Activated CD4-positive, alpha-beta memory T cell treated with anti-CD3 and anti-CD28 coated beads for 36 hours (primary cell): ENCODE data around the gene WDR35. TPM values are rescaled to one million over a fixed set of nuclear protein-coding genes. Genes with fewer than 3 reads are reported as not detected.
A peak's percentile ranks its signal among the peaks of the same experiment; 100 is the strongest.
"Not testable (repeated sequence)": the region's sequence is repeated elsewhere in the genome, so short reads cannot be mapped to it uniquely, and the experiment has no call there.

Source experiments
- CTCF ChIA-PET: fragments of 350-600 bp; sonication (Branson Sonifier 250); formaldehyde crosslinking; loops from one replicate; lab custom pipeline; 2021; ENCODE audit warnings: antibody characterized with exemption, inconsistent platforms; lab: Charles Lee
- POLR2A ChIA-PET: fragments of 350-600 bp; sonication (Branson Sonifier 250); formaldehyde crosslinking; loops from one replicate; lab custom pipeline; 2021; ENCODE audit warnings: antibody characterized with exemption; lab: Charles Lee
- DNase-seq: peaks from one replicate; pipeline ENCODE4 v3.0.0-alpha.2; 2020
- H3K27ac Mint-ChIP-seq: one replicate; pipeline ENCODE4 v1.8.0; 2021; ENCODE audit warnings: mixed read lengths
- H3K27me3 Mint-ChIP-seq: one replicate; pipeline ENCODE4 v1.8.0; 2021; ENCODE audit warnings: mixed read lengths
- H3K36me3 Mint-ChIP-seq: one replicate; pipeline ENCODE4 v1.8.0; 2021; ENCODE audit warnings: mixed read lengths
- H3K4me1 Mint-ChIP-seq: one replicate; pipeline ENCODE4 v1.8.0; 2021; ENCODE audit warnings: low read depth, mixed read lengths
- H3K4me3 Mint-ChIP-seq: one replicate; pipeline ENCODE4 v1.8.0; 2021; ENCODE audit warnings: mild to moderate bottlenecking, mixed read lengths
- H3K9me3 Mint-ChIP-seq: one replicate; pipeline ENCODE4 v1.8.0; 2021; ENCODE audit warnings: mixed read lengths
- intact Hi-C: fragments of 100-400 bp; cut with micrococcal nuclease; formaldehyde crosslinking; loops from one replicate; pipeline ENCODE4 v1.15.1; 2023
- total RNA-seq, 2 experiments: library from RNA; stranded (reverse); gene quantifications; one replicate each; pipeline ENCODE4 v1.2.3, GENCODE V29; 2021

WDR35 gene
- total RNA-seq, 2 experiments from 2014 or later: 6.0 to 7.1 TPM

DNA sequence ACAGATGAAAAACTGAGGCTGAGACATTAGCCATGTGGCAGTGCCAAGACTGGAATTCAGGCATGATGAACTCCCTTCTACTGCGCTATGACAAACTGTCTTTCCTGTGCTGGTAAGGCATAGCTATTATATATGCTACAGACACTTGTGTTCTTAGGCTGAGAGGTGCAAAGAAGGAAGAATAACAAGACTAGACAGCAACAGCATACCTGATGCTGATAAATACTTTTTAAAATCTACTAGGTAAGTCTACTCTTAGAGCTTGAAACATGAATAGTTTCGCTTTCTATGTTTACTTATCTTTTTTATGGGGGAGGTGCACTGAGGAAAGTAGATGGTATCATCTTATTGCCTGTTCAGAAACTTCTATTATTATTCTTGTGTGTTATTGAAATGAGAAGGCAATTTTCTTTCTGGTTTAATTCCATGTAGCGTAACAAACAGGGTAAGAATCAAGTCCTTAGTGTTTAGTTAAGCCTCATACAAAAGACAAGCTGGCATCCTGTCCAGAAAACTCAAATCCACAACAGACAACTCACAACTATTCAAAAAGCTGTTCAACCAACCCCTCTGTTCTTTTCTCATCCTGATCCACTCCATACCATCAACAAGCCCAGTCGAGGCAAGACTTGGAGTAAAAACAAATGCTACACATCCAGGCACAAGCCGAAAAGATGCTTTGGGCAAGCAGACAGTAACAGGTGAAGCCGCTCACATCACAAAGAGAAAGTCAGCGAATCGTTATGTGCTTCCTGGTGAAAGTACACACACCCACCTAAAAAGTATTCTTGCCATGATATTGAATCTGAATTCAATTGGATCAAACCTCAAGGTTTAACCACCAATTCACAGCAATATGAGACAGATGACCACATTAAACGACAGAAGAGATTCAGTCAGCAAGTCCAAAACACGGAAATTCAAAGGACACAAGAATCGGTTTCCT, 89.6 kb downstream of the WDR35 start:
- ChIA-PET CTCF (interaction anchor here (1.0 kb wide), 1 partner anchor 36 kb away, joined by 3 read pairs; no protein-coding TSS in a partner anchor), POLR2A (interaction anchor here (0.8 to 2.3 kb wide), 3 partner anchors 31 to 1340 kb away, joined by 4 to 9 read pairs (median 4); partner anchors contain the start of genes LAPTM4A and RDH14)
- Mint-ChIP-seq H3K36me3 (peaks cover 9% of the 10 kb centered on the region), H3K4me1 (peaks cover 46% of the 10 kb centered on the region), H3K27ac (peak overlapping the region; percentile 93), H3K4me3 (peak overlapping the region; percentile 83), H3K9me3 (peaks cover 8% of the 10 kb centered on the region), H3K27me3 (peaks cover 2% of the 10 kb centered on the region)
- intact Hi-C loops: loop anchor here (1.0 to 2.0 kb wide), 7 partner anchors 31 to 1340 kb away; partner anchors contain the start of genes LDAH, PUM2 and RDH14
- DNase-seq: peak; percentile 40

DNA sequence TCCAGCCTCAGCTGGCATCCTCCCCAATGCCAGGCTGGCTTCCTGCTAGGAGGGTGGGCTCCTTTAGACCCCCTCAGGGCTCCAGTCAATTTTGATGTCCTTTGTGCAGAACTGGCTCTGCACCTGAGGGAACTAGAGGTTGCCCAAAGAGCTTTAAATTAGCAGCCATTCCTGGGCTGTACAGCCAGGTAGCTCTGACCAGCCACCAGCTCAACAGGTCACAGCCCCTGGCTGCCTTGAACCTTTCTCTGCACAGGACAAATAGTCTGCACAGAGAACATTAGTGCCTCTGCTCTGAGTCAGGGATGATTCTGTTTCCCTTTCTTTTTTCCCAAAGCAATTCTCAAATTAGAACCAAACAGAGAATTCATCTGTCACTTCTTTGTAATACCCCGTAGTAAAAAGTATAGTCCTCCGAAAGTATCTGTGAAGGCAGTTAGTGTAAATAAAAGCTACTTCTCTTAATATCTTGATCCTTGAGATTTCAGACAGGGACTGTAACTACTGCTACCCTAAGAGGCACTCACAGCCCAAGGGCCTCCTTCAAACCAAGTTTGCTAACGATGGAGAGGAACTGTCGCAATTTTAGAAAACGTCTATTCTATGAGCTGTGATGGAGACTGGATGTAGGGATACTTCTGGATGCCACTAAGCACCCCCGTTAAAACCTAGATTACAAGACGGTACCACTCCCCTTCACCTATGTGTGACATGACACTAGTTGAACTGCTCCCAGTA, 91.1 kb downstream of the WDR35 start:
- Mint-ChIP-seq H3K9me3 (no peaks in the 10 kb centered on the region), H3K36me3 (peaks cover 9% of the 10 kb centered on the region), H3K27ac (peak overlapping the region; percentile 2), H3K4me3 (no peak overlapping the region), H3K27me3 (no peaks in the 10 kb centered on the region), H3K4me1 (peaks cover 54% of the 10 kb centered on the region)
- ChIA-PET CTCF (no interaction called here), POLR2A (no interaction called here)
- no peak for DNase-seq
- intact Hi-C loops: no loop called here

DNA sequence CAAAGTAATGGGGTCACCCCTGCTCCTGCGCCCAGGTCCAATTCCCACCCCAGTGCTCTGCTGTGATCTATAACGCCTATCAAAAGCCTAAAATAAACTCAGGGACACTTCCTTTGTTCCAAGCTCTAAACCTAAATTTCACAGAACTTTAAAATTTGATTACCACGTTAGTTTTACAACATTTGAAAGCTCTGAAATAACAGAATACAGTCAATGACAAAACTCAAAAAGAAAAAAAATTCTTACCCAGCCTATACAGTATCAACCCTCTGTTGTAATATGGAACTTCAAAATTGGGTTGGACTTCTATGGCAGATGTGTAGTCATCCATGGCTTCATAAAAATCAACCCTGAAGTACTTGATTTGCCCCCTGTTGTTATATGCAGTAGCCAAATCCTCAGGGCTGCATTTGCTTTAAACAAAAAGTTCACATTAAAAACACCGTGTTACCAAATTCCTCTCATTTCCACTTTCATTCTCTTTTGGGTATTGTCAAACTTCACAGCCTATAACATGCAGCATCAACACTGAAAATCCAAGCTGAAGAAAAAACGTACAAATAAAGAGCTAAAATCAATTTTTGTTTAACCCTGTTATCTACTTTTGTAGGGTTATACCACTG, 92.2 kb downstream of the WDR35 start:
- peaks cover 56% of the 10 kb centered on the region for H3K4me1 Mint-ChIP-seq
- H3K27me3 Mint-ChIP-seq: no peaks in the 10 kb centered on the region
- ChIA-PET CTCF (no interaction called here), POLR2A (no interaction called here)
- intact Hi-C loops: no loop called here
- H3K4me3 Mint-ChIP-seq: no peak overlapping the region
- no peaks in the 10 kb centered on the region for H3K9me3 Mint-ChIP-seq
- H3K36me3 Mint-ChIP-seq: peaks cover 7% of the 10 kb centered on the region
- DNase-seq: no peak
- H3K27ac Mint-ChIP-seq: no peak overlapping the region

DNA sequence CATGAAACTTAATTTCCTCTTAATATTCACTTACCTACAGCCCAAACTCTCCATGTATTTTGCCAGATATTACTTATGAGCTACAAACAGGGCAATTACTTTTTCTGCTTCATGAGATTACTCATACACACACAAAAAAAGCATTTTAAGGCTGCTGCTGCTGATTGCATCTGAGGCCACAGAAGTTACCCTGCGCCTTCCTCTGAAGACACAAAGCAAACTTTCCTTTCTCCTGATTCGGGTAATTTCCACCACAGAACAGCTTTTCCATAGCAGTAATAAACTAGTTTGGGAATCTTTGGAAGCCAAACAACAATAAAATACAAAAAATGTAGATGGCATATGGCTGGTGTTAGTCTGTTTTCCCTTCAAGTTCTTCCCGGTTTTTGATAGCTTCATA, 94.4 kb downstream of the WDR35 start:
- POLR2A ChIA-PET: interaction anchor here (0.7 kb wide), 1 partner anchor 77 kb away, joined by 3 read pairs; no protein-coding TSS in a partner anchor
- no peaks in the 10 kb centered on the region for H3K9me3 Mint-ChIP-seq
- peaks cover 7% of the 10 kb centered on the region for H3K36me3 Mint-ChIP-seq
- intact Hi-C loops: no loop called here
- H3K27me3 Mint-ChIP-seq: no peaks in the 10 kb centered on the region
- no peak overlapping the region for H3K27ac Mint-ChIP-seq
- no peak for DNase-seq
- peaks cover 61% of the 10 kb centered on the region for H3K4me1 Mint-ChIP-seq
- H3K4me3 Mint-ChIP-seq: no peak overlapping the region
- CTCF ChIA-PET: interaction anchor here (2.4 kb wide), 1 partner anchor 32 kb away, joined by 7 read pairs; no protein-coding TSS in a partner anchor

DNA sequence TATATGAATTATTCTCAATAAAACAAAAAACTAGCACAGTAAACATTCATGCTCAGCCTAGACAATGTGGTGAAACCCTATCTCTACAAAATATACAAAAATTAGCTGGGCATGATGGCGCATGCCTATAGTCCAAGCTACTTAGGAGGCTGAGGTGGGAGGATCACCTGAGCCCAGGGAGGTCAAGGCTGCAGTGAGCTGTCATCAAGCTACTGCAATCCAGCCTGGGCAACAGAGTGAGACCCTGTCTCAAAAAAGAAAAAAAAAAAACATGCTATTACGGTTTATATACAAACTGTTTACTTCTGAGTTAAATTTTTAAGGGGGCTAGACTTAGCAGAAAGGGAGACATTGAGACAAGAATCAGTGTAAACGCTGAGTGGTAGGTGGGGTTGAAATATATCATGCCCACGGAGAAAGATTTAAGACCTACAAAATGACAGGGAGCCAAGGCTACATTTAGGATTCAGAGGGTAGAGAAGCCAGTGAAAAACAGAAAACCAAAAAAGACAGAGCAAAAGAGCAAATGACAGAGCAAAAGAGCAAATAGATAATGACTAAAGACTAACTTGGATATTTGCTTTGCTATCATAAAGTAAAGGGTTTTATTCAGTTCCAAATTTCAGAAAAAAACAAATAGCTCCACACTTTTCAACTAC, 95.6 kb downstream of the WDR35 start:
- POLR2A ChIA-PET: no interaction called here
- Mint-ChIP-seq H3K27me3 (no peaks in the 10 kb centered on the region), H3K4me3 (no peak overlapping the region), H3K36me3 (peaks cover 7% of the 10 kb centered on the region), H3K9me3 (no peaks in the 10 kb centered on the region), H3K27ac (no peak overlapping the region), H3K4me1 (peaks cover 56% of the 10 kb centered on the region)
- CTCF ChIA-PET: interaction anchor here (2.4 kb wide), 1 partner anchor 31 kb away, joined by 7 read pairs; no protein-coding TSS in a partner anchor
- intact Hi-C loops: loop anchor here (1.0 kb wide), 1 partner anchor 9 kb away; no protein-coding TSS in a partner anchor
- DNase-seq: no peak

DNA sequence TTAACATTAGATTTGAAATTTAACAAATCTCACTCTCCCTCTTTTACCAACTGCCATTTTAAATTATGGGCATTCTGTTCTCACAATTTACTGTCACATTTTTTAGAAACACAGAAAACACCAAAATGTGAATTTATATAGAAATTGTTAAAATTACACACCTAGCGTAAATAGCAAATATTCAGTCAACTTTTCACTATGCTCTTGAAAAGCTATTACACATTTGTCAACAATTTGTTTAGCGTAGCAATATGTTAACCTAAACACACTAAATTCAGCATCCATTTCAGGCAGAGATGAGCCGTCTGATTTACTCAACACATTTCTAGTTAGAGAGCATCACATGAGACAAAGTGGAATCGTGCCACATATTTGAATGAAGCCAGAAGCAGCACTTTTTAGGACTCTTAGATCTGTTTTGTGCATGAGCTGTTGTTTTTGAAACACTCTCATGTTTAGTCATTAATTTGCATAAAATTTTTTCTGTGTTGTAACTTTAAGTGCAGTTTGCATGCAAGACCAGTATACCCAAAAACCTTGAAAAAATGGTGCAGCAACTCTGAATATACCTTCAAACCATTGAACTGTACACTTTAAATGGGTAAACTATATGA, 96.3 kb downstream of the WDR35 start:
- no peak overlapping the region for H3K27ac Mint-ChIP-seq
- H3K27me3 Mint-ChIP-seq: no peaks in the 10 kb centered on the region
- CTCF ChIA-PET: interaction anchor here (2.4 kb wide), 1 partner anchor 30 kb away, joined by 7 read pairs; no protein-coding TSS in a partner anchor
- POLR2A ChIA-PET: no interaction called here
- H3K36me3 Mint-ChIP-seq: peaks cover 5% of the 10 kb centered on the region
- intact Hi-C loops: loop anchor here (1.0 kb wide), 1 partner anchor 10 kb away; no protein-coding TSS in a partner anchor
- H3K9me3 Mint-ChIP-seq: no peaks in the 10 kb centered on the region
- DNase-seq: no peak
- peaks cover 53% of the 10 kb centered on the region for H3K4me1 Mint-ChIP-seq
- no peak overlapping the region for H3K4me3 Mint-ChIP-seq

DNA sequence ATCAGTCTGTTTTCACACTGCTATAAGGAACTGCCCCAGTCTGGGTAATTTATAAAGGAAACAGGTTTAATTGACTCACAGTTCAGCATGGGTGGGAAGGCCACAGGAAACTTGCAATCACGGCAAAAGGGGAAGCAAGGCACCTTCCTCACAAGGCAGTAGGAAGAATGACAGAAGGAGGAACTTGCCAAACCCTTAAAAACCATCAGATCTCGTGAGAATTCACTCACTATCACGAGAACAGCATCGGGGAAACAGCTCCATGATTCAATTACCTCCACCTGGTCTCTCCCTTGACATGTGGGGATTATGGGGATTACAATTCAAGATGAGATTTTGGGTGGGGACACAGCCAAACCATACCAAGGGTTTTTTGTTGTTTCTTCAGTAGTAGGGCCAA, 97.9 kb downstream of the WDR35 start:
- H3K36me3 Mint-ChIP-seq, H3K27ac Mint-ChIP-seq, H3K27me3 Mint-ChIP-seq, intact Hi-C loops, DNase-seq, CTCF ChIA-PET, H3K9me3 Mint-ChIP-seq, POLR2A ChIA-PET, H3K4me3 Mint-ChIP-seq: not testable (repeated sequence)
- peaks cover 41% of the 10 kb centered on the region for H3K4me1 Mint-ChIP-seq

DNA sequence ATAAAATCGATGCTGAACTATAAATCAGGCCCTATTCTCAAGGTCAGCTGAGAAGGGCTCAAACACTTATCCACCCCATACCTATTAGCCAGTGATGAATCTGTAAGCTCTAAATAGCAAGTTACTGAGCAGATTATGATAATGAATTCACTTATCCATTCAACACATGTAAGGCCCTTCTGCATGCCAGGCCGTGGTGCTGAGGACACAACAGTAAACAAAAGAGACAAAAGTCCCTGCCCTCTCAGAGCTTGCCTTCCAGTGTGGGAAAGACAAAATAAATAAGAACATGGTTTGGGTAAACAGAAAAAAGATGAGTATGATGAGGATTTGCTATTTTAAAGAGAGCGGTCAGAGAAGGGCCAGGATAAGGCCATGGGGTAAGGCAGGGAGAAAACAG, 99.8 kb downstream of the WDR35 start:
- POLR2A ChIA-PET: no interaction called here
- Mint-ChIP-seq H3K4me3 (no peak overlapping the region), H3K27me3 (no peaks in the 10 kb centered on the region), H3K9me3 (no peaks in the 10 kb centered on the region), H3K27ac (no peak overlapping the region), H3K4me1 (peaks cover 30% of the 10 kb centered on the region), H3K36me3 (no peaks in the 10 kb centered on the region)
- DNase-seq: no peak
- CTCF ChIA-PET: no interaction called here
- intact Hi-C loops: no loop called here

DNA sequence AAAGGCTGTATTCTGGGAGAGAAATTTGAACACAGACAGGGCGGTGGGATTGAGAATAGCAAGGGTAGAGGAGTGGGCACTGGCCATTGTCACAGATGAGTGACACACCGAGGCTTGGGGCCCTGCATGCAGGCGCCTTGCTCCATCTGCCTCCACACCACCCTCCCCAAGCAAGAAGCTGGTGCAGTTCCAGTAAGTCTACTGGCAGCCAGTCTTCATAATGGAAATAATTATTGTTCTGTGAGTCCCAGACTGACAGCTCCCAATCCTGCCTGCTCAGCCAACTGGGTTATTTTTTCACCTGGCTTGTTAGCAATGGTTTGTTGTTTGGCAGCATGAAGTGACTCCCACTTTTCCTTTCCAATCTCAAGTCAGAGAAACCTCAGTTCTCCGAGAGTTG, 101.1 kb downstream of the WDR35 start:
- Mint-ChIP-seq H3K27ac (no peak overlapping the region), H3K36me3 (no peaks in the 10 kb centered on the region), H3K4me1 (peaks cover 19% of the 10 kb centered on the region), H3K27me3 (no peaks in the 10 kb centered on the region), H3K4me3 (no peak overlapping the region), H3K9me3 (no peaks in the 10 kb centered on the region)
- intact Hi-C loops: no loop called here
- ChIA-PET CTCF (no interaction called here), POLR2A (no interaction called here)
- DNase-seq: no peak

DNA sequence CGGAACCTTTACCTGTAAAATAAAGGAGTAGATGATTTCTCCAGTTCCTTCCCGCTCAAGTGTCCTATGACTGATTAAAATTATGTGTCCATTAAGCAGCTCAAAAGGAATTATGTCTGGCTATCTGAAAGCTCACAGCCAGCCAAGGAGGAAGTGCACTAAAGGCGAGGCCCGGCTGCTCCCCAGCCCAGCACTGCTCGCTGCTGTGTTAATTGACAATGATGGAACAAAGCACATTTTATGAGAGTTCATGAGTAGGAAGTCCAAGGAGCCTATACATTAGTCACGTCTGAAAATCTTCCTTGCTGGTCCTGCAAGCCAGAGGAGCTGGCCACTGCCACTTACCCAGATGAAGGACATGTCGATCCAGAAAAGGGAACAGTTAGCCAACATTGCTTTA, 102.4 kb downstream of the WDR35 start:
- peaks cover 12% of the 10 kb centered on the region for H3K4me1 Mint-ChIP-seq
- intact Hi-C loops: no loop called here
- H3K36me3 Mint-ChIP-seq: no peaks in the 10 kb centered on the region
- no peak for DNase-seq
- POLR2A ChIA-PET: no interaction called here
- H3K9me3 Mint-ChIP-seq: no peaks in the 10 kb centered on the region
- H3K27me3 Mint-ChIP-seq: no peaks in the 10 kb centered on the region
- H3K27ac Mint-ChIP-seq: no peak overlapping the region
- CTCF ChIA-PET: interaction anchor here (0.6 to 0.7 kb wide), 2 partner anchors 309 to 1372 kb away, joined by 3 to 4 read pairs; no protein-coding TSS in a partner anchor
- no peak overlapping the region for H3K4me3 Mint-ChIP-seq

DNA sequence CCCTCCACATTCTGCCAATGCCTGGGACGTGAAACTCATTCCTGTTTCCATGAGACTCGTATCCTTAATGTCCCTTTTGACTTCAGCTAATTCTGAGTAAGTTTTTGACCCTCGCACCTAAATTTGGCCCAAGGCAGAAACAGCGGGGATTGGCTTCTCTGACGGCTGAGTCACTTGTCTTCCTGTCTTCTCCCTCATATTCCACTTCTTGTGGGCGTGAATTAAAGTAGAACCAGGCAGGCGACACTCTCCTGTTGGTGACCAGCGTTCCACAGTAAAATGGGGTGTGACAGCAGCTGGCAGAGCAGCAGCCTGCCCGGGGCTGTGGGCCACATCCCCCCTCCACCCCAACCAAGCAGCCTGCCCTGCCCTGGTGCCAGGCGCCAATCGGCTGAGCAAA, 103.6 kb downstream of the WDR35 start:
- H3K4me1 Mint-ChIP-seq: peaks cover 6% of the 10 kb centered on the region
- POLR2A ChIA-PET: no interaction called here
- CTCF ChIA-PET: no interaction called here
- no peak overlapping the region for H3K4me3 Mint-ChIP-seq
- no peaks in the 10 kb centered on the region for H3K36me3 Mint-ChIP-seq
- intact Hi-C loops: no loop called here
- no peak for DNase-seq
- no peaks in the 10 kb centered on the region for H3K27me3 Mint-ChIP-seq
- no peaks in the 10 kb centered on the region for H3K9me3 Mint-ChIP-seq
- H3K27ac Mint-ChIP-seq: no peak overlapping the region
